GM12875 (cell line): ENCODE data around the gene PIGC.
"Not testable (repeated sequence)": the region's sequence is repeated elsewhere in the genome, so short reads cannot be mapped to it uniquely, and the experiment has no call there.

Experiments used
- H3K4me3 ChIP-seq: one replicate; pipeline ENCODE4 v1.5.1; 2011; ENCODE audit warnings: low read depth, low read length, control low read depth
- CTCF ChIP-seq: IDR thresholded peaks from 2 replicates; pipeline ENCODE4 v1.5.1; 2011; ENCODE audit warnings: low read depth, mild to moderate bottlenecking, control low read depth, inconsistent platforms, low read length, moderate library complexity, borderline replicate concordance; ENCODE audit not compliant: insufficient read depth

The PIGC gene

GRCh38 chr1:172449585-172450523 lies 6.0 kb upstream of the PIGC start:
- no peak overlapping the region for H3K4me3 ChIP-seq
- TF ChIP-seq CTCF, result peak; percentile 91

GRCh38 chr1:172448995-172449584 lies 5.2 kb upstream of the PIGC start:
- no peak overlapping the region for H3K4me3 ChIP-seq
- TF ChIP-seq CTCF, result no peak

GRCh38 chr1:172447641-172448040 lies 3.8 kb upstream of the PIGC start:
- no peak overlapping the region for H3K4me3 ChIP-seq
- no peak for TF ChIP-seq CTCF

- no peak for TF ChIP-seq CTCF
- no peak overlapping the region for H3K4me3 ChIP-seq
These were observed 2.7 kb upstream of the PIGC start for GRCh38 chr1:172446547-172446946.

GRCh38 chr1:172442843-172443565 lies 865 bp downstream of the PIGC start:
- TF ChIP-seq CTCF, result no peak
- peak overlapping the region; percentile 76 for H3K4me3 ChIP-seq

GRCh38 chr1:172442404-172442803 lies 1.5 kb downstream of the PIGC start:
- H3K4me3 ChIP-seq, result no peak overlapping the region
- TF ChIP-seq CTCF, result no peak

- H3K4me3 ChIP-seq, result not testable (repeated sequence)
These were observed 6.7 kb downstream of the PIGC start for GRCh38 chr1:172437183-172437582.
